Activated CD4-positive, alpha-beta memory T cell treated with anti-CD3 and anti-CD28 coated beads for 36 hours (primary cell): ENCODE measurements around the gene AICDA. TPM values are rescaled to one million over a fixed set of nuclear protein-coding genes. Genes with fewer than 3 reads are reported as not detected.
"Not testable (repeated sequence)": the region's sequence is repeated elsewhere in the genome, so short reads cannot be mapped to it uniquely, and the experiment has no call there.

Experiments used
- CTCF ChIA-PET: fragments of 350-600 bp; sonication (Branson Sonifier 250); formaldehyde crosslinking; loops from one replicate; lab custom pipeline; 2021; ENCODE audit warnings: antibody characterized with exemption, inconsistent platforms; lab: Charles Lee
- POLR2A ChIA-PET: fragments of 350-600 bp; sonication (Branson Sonifier 250); formaldehyde crosslinking; loops from one replicate; lab custom pipeline; 2021; ENCODE audit warnings: antibody characterized with exemption; lab: Charles Lee
- DNase-seq: peaks from one replicate; pipeline ENCODE4 v3.0.0-alpha.2; 2020
- H3K27ac Mint-ChIP-seq: one replicate; pipeline ENCODE4 v1.8.0; 2021; ENCODE audit warnings: mixed read lengths
- H3K27me3 Mint-ChIP-seq: one replicate; pipeline ENCODE4 v1.8.0; 2021; ENCODE audit warnings: mixed read lengths
- H3K36me3 Mint-ChIP-seq: one replicate; pipeline ENCODE4 v1.8.0; 2021; ENCODE audit warnings: mixed read lengths
- H3K4me1 Mint-ChIP-seq: one replicate; pipeline ENCODE4 v1.8.0; 2021; ENCODE audit warnings: low read depth, mixed read lengths
- H3K4me3 Mint-ChIP-seq: one replicate; pipeline ENCODE4 v1.8.0; 2021; ENCODE audit warnings: mild to moderate bottlenecking, mixed read lengths
- H3K9me3 Mint-ChIP-seq: one replicate; pipeline ENCODE4 v1.8.0; 2021; ENCODE audit warnings: mixed read lengths
- intact Hi-C: fragments of 100-400 bp; cut with micrococcal nuclease; formaldehyde crosslinking; loops from one replicate; pipeline ENCODE4 v1.15.1; 2023
- total RNA-seq, 2 experiments: library from RNA; stranded (reverse); gene quantifications; one replicate each; pipeline ENCODE4 v1.2.3, GENCODE V29; 2021

AICDA gene
- total RNA-seq, 2 experiments from 2014 or later, result not detected

- Mint-ChIP-seq H3K4me1 (peaks cover 2% of the 10 kb centered on the region), H3K36me3 (peaks cover 2% of the 10 kb centered on the region), H3K9me3 (no peaks in the 10 kb centered on the region), H3K27me3 (peaks cover 2% of the 10 kb centered on the region), H3K4me3 (no peak overlapping the region), H3K27ac (no peak overlapping the region)
- DNase-seq, result no peak
- intact Hi-C loops, result no loop called here
- POLR2A ChIA-PET, result no interaction called here
- CTCF ChIA-PET, result no interaction called here
Measured at GRCh38 chr12:8581098-8581784, 31.4 kb downstream of the AICDA start.

- DNase-seq, result no peak
- H3K9me3 Mint-ChIP-seq, result no peaks in the 10 kb centered on the region
- POLR2A ChIA-PET, result no interaction called here
- intact Hi-C loops, result loop anchor here (2.0 kb wide), 1 partner anchor 21 kb away; no protein-coding TSS in a partner anchor
- peaks cover 2% of the 10 kb centered on the region for H3K27me3 Mint-ChIP-seq
- H3K4me3 Mint-ChIP-seq, result no peak overlapping the region
- H3K36me3 Mint-ChIP-seq, result peaks cover 2% of the 10 kb centered on the region
- no peak overlapping the region for H3K27ac Mint-ChIP-seq
- CTCF ChIA-PET, result interaction anchor here (0.6 to 3.0 kb wide), 2 partner anchors 34 to 470 kb away, joined by 3 to 12 read pairs; no protein-coding TSS in a partner anchor
- peaks cover 2% of the 10 kb centered on the region for H3K4me1 Mint-ChIP-seq
Measured at GRCh38 chr12:8577879-8578278, 34.8 kb downstream of the AICDA start.

- intact Hi-C loops, result no loop called here
Measured at GRCh38 chr12:8572507-8572906, 40.2 kb downstream of the AICDA start.

GRCh38 chr12:8566525-8566924 lies 46.1 kb downstream of the AICDA start:
- intact Hi-C loops, result no loop called here
- Mint-ChIP-seq H3K9me3 (peaks cover 14% of the 10 kb centered on the region), H3K27ac (no peak overlapping the region), H3K27me3 (no peaks in the 10 kb centered on the region), H3K4me1 (no peaks in the 10 kb centered on the region), H3K4me3 (no peak overlapping the region), H3K36me3 (peaks cover 1% of the 10 kb centered on the region)
- POLR2A ChIA-PET, result no interaction called here
- CTCF ChIA-PET, result no interaction called here
- no peak for DNase-seq

More at GRCh38 chr12:8572507-8572906, 40.2 kb downstream of the AICDA start:
- no peaks in the 10 kb centered on the region for H3K9me3 Mint-ChIP-seq
- no peaks in the 10 kb centered on the region for H3K36me3 Mint-ChIP-seq
- no peak overlapping the region for H3K27ac Mint-ChIP-seq
- POLR2A ChIA-PET, result interaction anchor here (0.6 kb wide), 1 partner anchor 52 kb away, joined by 4 read pairs; no protein-coding TSS in a partner anchor
- no peak for DNase-seq
- peaks cover 11% of the 10 kb centered on the region for H3K4me1 Mint-ChIP-seq
- peaks cover 2% of the 10 kb centered on the region for H3K27me3 Mint-ChIP-seq
- no peak overlapping the region for H3K4me3 Mint-ChIP-seq
- CTCF ChIA-PET, result interaction anchor here (1.1 to 1.6 kb wide), 2 partner anchors 28 to 29 kb away, joined by 4 to 6 read pairs; no protein-coding TSS in a partner anchor

GRCh38 chr12:8566052-8566451 lies 46.6 kb downstream of the AICDA start:
- CTCF ChIA-PET, result interaction anchor here (0.6 kb wide), 1 partner anchor 40 kb away, joined by 3 read pairs; no protein-coding TSS in a partner anchor
- H3K4me1 Mint-ChIP-seq, DNase-seq, intact Hi-C loops, POLR2A ChIA-PET, H3K27me3 Mint-ChIP-seq, H3K36me3 Mint-ChIP-seq, H3K4me3 Mint-ChIP-seq, H3K27ac Mint-ChIP-seq: not testable (repeated sequence)
- H3K9me3 Mint-ChIP-seq, result peaks cover 14% of the 10 kb centered on the region

GRCh38 chr12:8564656-8565055 lies 48.0 kb downstream of the AICDA start:
- Mint-ChIP-seq H3K4me3 (no peak overlapping the region), H3K36me3 (peaks cover 1% of the 10 kb centered on the region), H3K27me3 (peaks cover 2% of the 10 kb centered on the region), H3K27ac (no peak overlapping the region), H3K9me3 (peaks cover 14% of the 10 kb centered on the region), H3K4me1 (no peaks in the 10 kb centered on the region)
- intact Hi-C loops, result no loop called here
- ChIA-PET POLR2A (no interaction called here), CTCF (interaction anchor here (1.8 kb wide), 1 partner anchor 20 kb away, joined by 7 read pairs; no protein-coding TSS in a partner anchor)
- DNase-seq, result no peak

GRCh38 chr12:8563356-8563755 lies 49.3 kb downstream of the AICDA start:
- peaks cover 1% of the 10 kb centered on the region for H3K36me3 Mint-ChIP-seq
- no peak for DNase-seq
- CTCF ChIA-PET, result interaction anchor here (1.1 to 1.8 kb wide), 3 partner anchors 8 to 19 kb away, joined by 3 to 7 read pairs (median 7); no protein-coding TSS in a partner anchor
- intact Hi-C loops, result no loop called here
- POLR2A ChIA-PET, result no interaction called here
- peaks cover 14% of the 10 kb centered on the region for H3K9me3 Mint-ChIP-seq
- H3K4me1 Mint-ChIP-seq, result no peaks in the 10 kb centered on the region
- H3K4me3 Mint-ChIP-seq, result no peak overlapping the region
- peaks cover 2% of the 10 kb centered on the region for H3K27me3 Mint-ChIP-seq
- H3K27ac Mint-ChIP-seq, result no peak overlapping the region

GRCh38 chr12:8562310-8562709 lies 50.3 kb downstream of the AICDA start:
- peaks cover 12% of the 10 kb centered on the region for H3K9me3 Mint-ChIP-seq
- no peak for DNase-seq
- ChIA-PET CTCF (interaction anchor here (0.7 to 1.3 kb wide), 4 partner anchors 9 to 505 kb away, joined by 3 to 7 read pairs (median 4); no protein-coding TSS in a partner anchor), POLR2A (no interaction called here)
- no peak overlapping the region for H3K4me3 Mint-ChIP-seq
- H3K36me3 Mint-ChIP-seq, result peaks cover 1% of the 10 kb centered on the region
- H3K4me1 Mint-ChIP-seq, result no peaks in the 10 kb centered on the region
- no peak overlapping the region for H3K27ac Mint-ChIP-seq
- intact Hi-C loops, result no loop called here
- peaks cover 2% of the 10 kb centered on the region for H3K27me3 Mint-ChIP-seq

- POLR2A ChIA-PET, result no interaction called here
- peaks cover 8% of the 10 kb centered on the region for H3K9me3 Mint-ChIP-seq
- H3K4me3 Mint-ChIP-seq, result no peak overlapping the region
- H3K27me3 Mint-ChIP-seq, result peaks cover 2% of the 10 kb centered on the region
- no peak overlapping the region for H3K27ac Mint-ChIP-seq
- H3K36me3 Mint-ChIP-seq, result peaks cover 1% of the 10 kb centered on the region
- CTCF ChIA-PET, result interaction anchor here (1.6 kb wide), 1 partner anchor 13 kb away, joined by 6 read pairs; no protein-coding TSS in a partner anchor
- peaks cover 4% of the 10 kb centered on the region for H3K4me1 Mint-ChIP-seq
- DNase-seq, result no peak
- intact Hi-C loops, result no loop called here
Measured at GRCh38 chr12:8561011-8561410, 51.6 kb downstream of the AICDA start.

- H3K4me1 Mint-ChIP-seq, result peaks cover 4% of the 10 kb centered on the region
- ChIA-PET POLR2A (no interaction called here), CTCF (interaction anchor here (0.6 kb wide), 1 partner anchor 15 kb away, joined by 4 read pairs; no protein-coding TSS in a partner anchor)
- H3K9me3 Mint-ChIP-seq, result peaks cover 8% of the 10 kb centered on the region
- no peak overlapping the region for H3K27ac Mint-ChIP-seq
- no peak for DNase-seq
- H3K27me3 Mint-ChIP-seq, result peaks cover 2% of the 10 kb centered on the region
- peaks cover 1% of the 10 kb centered on the region for H3K36me3 Mint-ChIP-seq
- intact Hi-C loops, result no loop called here
- H3K4me3 Mint-ChIP-seq, result no peak overlapping the region
Measured at GRCh38 chr12:8559676-8560075, 53.0 kb downstream of the AICDA start.

GRCh38 chr12:8556531-8557097 lies 56.0 kb downstream of the AICDA start:
- POLR2A ChIA-PET, result no interaction called here
- Mint-ChIP-seq H3K36me3 (no peaks in the 10 kb centered on the region), H3K4me3 (no peak overlapping the region), H3K27ac (no peak overlapping the region), H3K9me3 (no peaks in the 10 kb centered on the region), H3K4me1 (peaks cover 4% of the 10 kb centered on the region), H3K27me3 (peaks cover 2% of the 10 kb centered on the region)
- intact Hi-C loops, result loop anchor here (2.0 kb wide), 1 partner anchor 22 kb away; no protein-coding TSS in a partner anchor
- peak; percentile 19 for DNase-seq
- CTCF ChIA-PET, result interaction anchor here (3.8 kb wide), 1 partner anchor 12 kb away, joined by 23 read pairs; no protein-coding TSS in a partner anchor
